SK-N-SH (cell line): ENCODE data around the gene PAPOLA.
"Not testable (repeated sequence)": the region's sequence is repeated elsewhere in the genome, so short reads cannot be mapped to it uniquely, and the experiment has no call there.

ENCODE experiments used
- EP300 ChIP-seq, 2 experiments: IDR thresholded peaks; 2 replicates each; pipeline versions ENCODE4 v1.4.0 to v1.6.1; 2012; ENCODE audit warnings: borderline replicate concordance in 1 of 2, low read depth in 1 of 2, low read length in 1 of 2
- GABPA ChIP-seq: IDR thresholded peaks from 2 replicates; pipeline ENCODE4 v1.4.0; 2012; ENCODE audit warnings: low read depth, mild to moderate bottlenecking
- MEF2A ChIP-seq: IDR thresholded peaks from 2 replicates; pipeline ENCODE4 v1.4.0; 2012; ENCODE audit warnings: low read depth, borderline replicate concordance
- NRF1 ChIP-seq: IDR thresholded peaks from 2 replicates; pipeline ENCODE4 v1.6.1; 2012; ENCODE audit warnings: low read depth, mild to moderate bottlenecking, low read length
- POLR2AphosphoS5 ChIP-seq: IDR thresholded peaks from 2 replicates; pipeline ENCODE4 v1.6.1; 2012; ENCODE audit warnings: low read depth, low read length
- RXRA ChIP-seq: IDR thresholded peaks from 2 replicates; pipeline ENCODE4 v1.4.0; 2012; ENCODE audit warnings: low read depth, mild to moderate bottlenecking, borderline replicate concordance
- USF2 ChIP-seq: fragments of 150-350 bp; IDR thresholded peaks from 2 replicates; pipeline ENCODE4 v1.6.1; 2017; ENCODE audit warnings: antibody characterized with exemption, low read length, low read depth, borderline replicate concordance
- TF ChIP-seq, protein P1 (sequence below): fragments of 200-600 bp; sonication (generic); IDR thresholded peaks from 2 replicates; pipeline ENCODE4 v1.6.1; 2017; ENCODE audit warnings: antibody characterized with exemption, mild to moderate bottlenecking, moderate library complexity

- TF ChIP-seq, protein P1, sequence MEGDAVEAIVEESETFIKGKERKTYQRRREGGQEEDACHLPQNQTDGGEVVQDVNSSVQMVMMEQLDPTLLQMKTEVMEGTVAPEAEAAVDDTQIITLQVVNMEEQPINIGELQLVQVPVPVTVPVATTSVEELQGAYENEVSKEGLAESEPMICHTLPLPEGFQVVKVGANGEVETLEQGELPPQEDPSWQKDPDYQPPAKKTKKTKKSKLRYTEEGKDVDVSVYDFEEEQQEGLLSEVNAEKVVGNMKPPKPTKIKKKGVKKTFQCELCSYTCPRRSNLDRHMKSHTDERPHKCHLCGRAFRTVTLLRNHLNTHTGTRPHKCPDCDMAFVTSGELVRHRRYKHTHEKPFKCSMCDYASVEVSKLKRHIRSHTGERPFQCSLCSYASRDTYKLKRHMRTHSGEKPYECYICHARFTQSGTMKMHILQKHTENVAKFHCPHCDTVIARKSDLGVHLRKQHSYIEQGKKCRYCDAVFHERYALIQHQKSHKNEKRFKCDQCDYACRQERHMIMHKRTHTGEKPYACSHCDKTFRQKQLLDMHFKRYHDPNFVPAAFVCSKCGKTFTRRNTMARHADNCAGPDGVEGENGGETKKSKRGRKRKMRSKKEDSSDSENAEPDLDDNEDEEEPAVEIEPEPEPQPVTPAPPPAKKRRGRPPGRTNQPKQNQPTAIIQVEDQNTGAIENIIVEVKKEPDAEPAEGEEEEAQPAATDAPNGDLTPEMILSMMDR: not testable (repeated sequence)
- not testable (repeated sequence) for TF ChIP-seq USF2; NRF1; MEF2A; EP300 (IDR thresholded peaks at IDR 0.05; ENCODE audit: borderline replicate concordance in 1 of 2, low read depth in 1 of 2, low read length in 1 of 2); POLR2AphosphoS5; GABPA; RXRA
Observed at GRCh38 chr14:96504353-96504752, 2.2 kb downstream of the PAPOLA start.
